Sigmoid colon (tissue), 7 donors: Measurements from ENCODE around the gene OTOP3. TPM values are rescaled to one million over a fixed set of nuclear protein-coding genes. Genes with fewer than 3 reads are reported as not detected.

Source experiments
- DNase-seq: peaks from one replicate; pipeline ENCODE4 v3.0.0-alpha.2; 2019
- H3K27ac ChIP-seq, 4 donors: fragments of 200-600 bp; sonication (generic); one replicate each; pipeline ENCODE4 v1.5.1; 2016 to 2019; ENCODE audit warnings: mild to moderate bottlenecking in 1 of 4
- H3K27me3 ChIP-seq, 3 donors: fragments of 200-600 bp; sonication (generic); one replicate each; pipeline ENCODE4 v1.5.1; 2019; ENCODE audit warnings: mild to moderate bottlenecking in 1 of 3
- H3K36me3 ChIP-seq, 4 donors: fragments of 200-600 bp; sonication (generic); one replicate each; pipeline ENCODE4 v1.5.1; 2016 to 2019
- H3K4me1 ChIP-seq, 4 donors: fragments of 200-600 bp; sonication (generic); one replicate each; pipeline ENCODE4 v1.5.1; 2017 to 2019
- H3K4me3 ChIP-seq, 4 donors: fragments of 200-600 bp; sonication (generic); one replicate each; pipeline ENCODE4 v1.5.1; 2017 to 2019; ENCODE audit warnings: mild to moderate bottlenecking in 2 of 4, moderate library complexity in 1 of 4
- H3K9me3 ChIP-seq, 4 donors: fragments of 200-600 bp in 3 of 4; sonication (generic) in 3 of 4; one replicate each; pipeline versions ENCODE4 v1.5.1 to v1.6.1; 2013 to 2019
- CTCF ChIP-seq, 4 experiments: fragments of 450-650 bp in 3 of 4; fragments of 200-600 bp in 1 of 4; IDR thresholded peaks; one replicate each; pipeline ENCODE4 v1.5.1; 2016 to 2019; ENCODE audit warnings: antibody characterized with exemption in 4 of 4, mild to moderate bottlenecking in 3 of 4, moderate library complexity in 2 of 4
- EP300 ChIP-seq, 4 donors: sonication (generic); formaldehyde crosslinking; IDR thresholded peaks; one replicate each; pipeline ENCODE4 v1.6.1; 2017; ENCODE audit warnings: antibody characterized with exemption in 4 of 4
- POLR2A ChIP-seq, 2 donors: fragments of 450-650 bp; IDR thresholded peaks; one replicate each; pipeline ENCODE4 v1.6.1; 2016; ENCODE audit warnings: antibody characterized with exemption in 2 of 2, mild to moderate bottlenecking in 2 of 2, moderate library complexity in 2 of 2
- POLR2AphosphoS5 ChIP-seq, 4 donors: sonication (generic); formaldehyde crosslinking; IDR thresholded peaks; one replicate each; pipeline ENCODE4 v1.6.1; 2017; ENCODE audit warnings: antibody characterized with exemption in 4 of 4
- WGBS, 2 donors: extraction: QIAGEN DNeasy Blood & Tissue Kit; methylation state at CpG; one replicate each; pipeline ENCODE4 v1.1.7; 2013; 5-methylcytosine and 5-hydroxymethylcytosine counted together
- intact Hi-C: fragments of 100-400 bp; cut with DNase I; formaldehyde crosslinking; loops from one replicate; pipeline ENCODE4 v1.15.1; 2023
- polyA plus RNA-seq, 3 donors: library from polyadenylated mRNA; stranded (reverse); fragments of 200-250 nt; gene quantifications; one replicate each; pipeline ENCODE4 v1.2.3, GENCODE V29; 2013
- total RNA-seq, 4 donors: library from RNA; depleted of rRNA; stranded (reverse); fragments of >200 nt; gene quantifications; one replicate each; pipeline ENCODE4 v1.1.0, GENCODE V29; 2016
- donor health status: healthy with polysubstance abuse.
- donor health status: Bipolar disorder and iron deficiency.
- donor health status: healthy.

OTOP3 gene
- total and polyA plus RNA-seq, 7 donors: 0.28 to 1.8 (median 0.60) TPM; not detected in 4

- WGBS, 2 donors: 25 to 65% methylated on average over 11 of the region's 11 CpGs
- no peak overlapping the region for H3K4me3 ChIP-seq
- no peak overlapping the region for H3K27ac ChIP-seq
- H3K9me3 ChIP-seq: no peaks in the 10 kb centered on the region
- no peak for TF ChIP-seq EP300 (IDR thresholded peaks at IDR 0.05)
- TF ChIP-seq CTCF (IDR thresholded peaks at IDR 0.05): no peak
- no peak for TF ChIP-seq POLR2A (IDR thresholded peaks at IDR 0.05)
- TF ChIP-seq POLR2AphosphoS5 (IDR thresholded peaks at IDR 0.05): no peak
- H3K4me1 ChIP-seq: no peaks in the 10 kb centered on the region
- no peaks in the 10 kb centered on the region for H3K36me3 ChIP-seq
- intact Hi-C loops: no loop called here
- no peak for DNase-seq
- H3K27me3 ChIP-seq: peaks cover 0 to 37% (median 0%) of the 10 kb centered on the region in 3 donors
Measured at GRCh38 chr17:74953134-74953687, 17.5 kb downstream of the OTOP3 start.

- WGBS, 2 donors: 93 to 94% methylated on average over 15 of the region's 15 CpGs
- H3K36me3 ChIP-seq: no peaks in the 10 kb centered on the region
- no peak overlapping the region for H3K4me3 ChIP-seq
- no peaks in the 10 kb centered on the region for H3K9me3 ChIP-seq
- no peak for DNase-seq
- no peak overlapping the region for H3K27ac ChIP-seq
- intact Hi-C loops: no loop called here
- peaks cover 0 to 32% (median 0%) of the 10 kb centered on the region in 3 donors for H3K27me3 ChIP-seq
- TF ChIP-seq EP300 (IDR thresholded peaks at IDR 0.05) (no peak), POLR2AphosphoS5 (IDR thresholded peaks at IDR 0.05) (no peak), CTCF (IDR thresholded peaks at IDR 0.05) (no peak), POLR2A (IDR thresholded peaks at IDR 0.05) (no peak)
- no peaks in the 10 kb centered on the region for H3K4me1 ChIP-seq
Measured at GRCh38 chr17:74954115-74954514, 18.4 kb downstream of the OTOP3 start.

GRCh38 chr17:74954665-74955421, 19.1 kb downstream of the OTOP3 start:
- TF ChIP-seq POLR2AphosphoS5 (IDR thresholded peaks at IDR 0.05) (no peak), CTCF (IDR thresholded peaks at IDR 0.05) (no peak), POLR2A (IDR thresholded peaks at IDR 0.05) (no peak), EP300 (IDR thresholded peaks at IDR 0.05) (no peak)
- Histone ChIP-seq H3K4me1 (no peaks in the 10 kb centered on the region), H3K4me3 (no peak overlapping the region), H3K27me3 (peaks cover 0 to 26% (median 0%) of the 10 kb centered on the region in 3 donors), H3K9me3 (no peaks in the 10 kb centered on the region), H3K27ac (no peak overlapping the region), H3K36me3 (no peaks in the 10 kb centered on the region)
- DNase-seq: no peak
- intact Hi-C loops: loop anchor here (5.0 kb wide), 1 partner anchor 208 kb away; the partner anchor contains the start of gene NHERF1
- WGBS, 2 donors: 74 to 83% methylated on average over 13 of the region's 13 CpGs

DNA sequence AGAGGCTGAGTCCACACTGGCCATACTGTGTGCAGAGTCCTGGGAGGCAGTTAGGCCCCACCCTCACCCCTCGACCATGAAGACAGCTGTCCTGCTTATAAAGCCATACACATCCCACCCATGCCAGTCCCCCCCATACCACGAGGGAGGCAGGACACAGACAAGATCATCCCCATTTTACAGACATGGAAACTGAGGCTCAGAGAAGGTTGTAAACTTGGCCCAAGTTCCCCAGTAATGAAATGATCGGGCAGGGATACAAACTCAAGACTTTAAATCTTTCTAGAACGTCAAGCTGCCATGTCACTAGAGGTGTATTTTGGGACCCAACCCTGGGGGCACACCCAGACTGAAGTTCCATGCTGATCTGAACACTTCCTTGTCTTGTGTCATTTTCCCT, 20.4 kb downstream of the OTOP3 start:
- Histone ChIP-seq H3K27me3 (peaks cover 0 to 15% (median 0%) of the 10 kb centered on the region in 3 donors), H3K9me3 (no peaks in the 10 kb centered on the region), H3K36me3 (no peaks in the 10 kb centered on the region), H3K4me1 (no peaks in the 10 kb centered on the region), H3K4me3 (no peak overlapping the region), H3K27ac (no peak overlapping the region)
- 74 to 79% methylated on average over 4 of the region's 4 CpGs for WGBS, 2 donors
- TF ChIP-seq CTCF (IDR thresholded peaks at IDR 0.05) (no peak), POLR2AphosphoS5 (IDR thresholded peaks at IDR 0.05) (no peak), EP300 (IDR thresholded peaks at IDR 0.05) (no peak), POLR2A (IDR thresholded peaks at IDR 0.05) (no peak)
- DNase-seq: no peak
- intact Hi-C loops: loop anchor here (5.0 kb wide), 1 partner anchor 209 kb away; the partner anchor contains the start of gene NHERF1
